Activated T-helper 17 cell treated with anti-CD3 and anti-CD28 coated beads, Interleukin-2, amount 50 U/mL, for 72 hours (primary cell): Measurements from ENCODE around the gene ADAM17. TPM values are rescaled to one million over a fixed set of nuclear protein-coding genes. Genes with fewer than 3 reads are reported as not detected.

ENCODE experiments used
- ATAC-seq: fragments of 150-1000 bp; cut with Tn5 transposase; replicated peaks from 2 replicates; pipeline ENCODE4 v1.10.0; 2021; ENCODE audit warnings: mild to moderate bottlenecking, moderate library complexity
- H3K27ac Mint-ChIP-seq: one replicate; pipeline ENCODE4 v1.8.0; 2022; ENCODE audit warnings: mixed read lengths
- H3K27me3 Mint-ChIP-seq: one replicate; pipeline ENCODE4 v1.8.0; 2022; ENCODE audit warnings: mixed read lengths
- H3K36me3 Mint-ChIP-seq: one replicate; pipeline ENCODE4 v1.8.0; 2022; ENCODE audit warnings: low read depth, mild to moderate bottlenecking, mixed read lengths
- H3K4me1 Mint-ChIP-seq: one replicate; pipeline ENCODE4 v1.8.0; 2022; ENCODE audit warnings: mixed read lengths
- H3K4me3 Mint-ChIP-seq: one replicate; pipeline ENCODE4 v1.8.0; 2022; ENCODE audit warnings: mild to moderate bottlenecking, mixed read lengths
- H3K9me3 Mint-ChIP-seq: one replicate; pipeline ENCODE4 v1.8.0; 2022; ENCODE audit warnings: mixed read lengths
- total RNA-seq, 2 donors: library from RNA; stranded (reverse); gene quantifications; one replicate each; pipeline ENCODE4 v1.2.3, GENCODE V29; 2022

The ADAM17 gene
- total RNA-seq, 2 donors from 2014 or later, result 22.7 to 31.2 TPM

GRCh38 chr2:9461079-9461478, 94.6 kb downstream of the ADAM17 start:
- Mint-ChIP-seq H3K36me3 (peaks cover 76% of the 10 kb centered on the region), H3K4me1 (peaks cover 10% of the 10 kb centered on the region), H3K4me3 (no peak overlapping the region), H3K27ac (no peak overlapping the region), H3K9me3 (no peaks in the 10 kb centered on the region), H3K27me3 (no peaks in the 10 kb centered on the region)
- no peak for ATAC-seq

- no peaks in the 10 kb centered on the region for H3K27me3 Mint-ChIP-seq
- H3K4me3 Mint-ChIP-seq, result no peak overlapping the region
- H3K4me1 Mint-ChIP-seq, result peaks cover 10% of the 10 kb centered on the region
- no peaks in the 10 kb centered on the region for H3K9me3 Mint-ChIP-seq
- peaks cover 82% of the 10 kb centered on the region for H3K36me3 Mint-ChIP-seq
- no peak overlapping the region for H3K27ac Mint-ChIP-seq
- ATAC-seq, result no peak
These were observed 95.1 kb downstream of the ADAM17 start for GRCh38 chr2:9460441-9461017.

GRCh38 chr2:9451231-9451630, 104.4 kb downstream of the ADAM17 start:
- H3K9me3 Mint-ChIP-seq, result no peaks in the 10 kb centered on the region
- H3K27me3 Mint-ChIP-seq, result no peaks in the 10 kb centered on the region
- H3K27ac Mint-ChIP-seq, result no peak overlapping the region
- no peak for ATAC-seq
- peaks cover 76% of the 10 kb centered on the region for H3K36me3 Mint-ChIP-seq
- no peak overlapping the region for H3K4me3 Mint-ChIP-seq
- no peaks in the 10 kb centered on the region for H3K4me1 Mint-ChIP-seq

- Mint-ChIP-seq H3K4me1 (peaks cover 10% of the 10 kb centered on the region), H3K36me3 (peaks cover 81% of the 10 kb centered on the region), H3K27ac (peak overlapping the region; percentile 75)
These were observed 110.5 kb downstream of the ADAM17 start for GRCh38 chr2:9445089-9445488.

GRCh38 chr2:9443526-9443925, 112.1 kb downstream of the ADAM17 start:
- Mint-ChIP-seq H3K27me3 (no peaks in the 10 kb centered on the region), H3K36me3 (peaks cover 80% of the 10 kb centered on the region), H3K9me3 (no peaks in the 10 kb centered on the region), H3K4me1 (peaks cover 10% of the 10 kb centered on the region), H3K4me3 (no peak overlapping the region), H3K27ac (no peak overlapping the region)
- ATAC-seq, result no peak

More at GRCh38 chr2:9445089-9445488, 110.5 kb downstream of the ADAM17 start:
- peak overlapping the region; percentile 51 for H3K4me3 Mint-ChIP-seq
- ATAC-seq, result peak; percentile 92
- no peaks in the 10 kb centered on the region for H3K27me3 Mint-ChIP-seq
- no peaks in the 10 kb centered on the region for H3K9me3 Mint-ChIP-seq

- Mint-ChIP-seq H3K27ac (no peak overlapping the region), H3K36me3 (peaks cover 87% of the 10 kb centered on the region)
These were observed 114.1 kb downstream of the ADAM17 start for GRCh38 chr2:9441556-9441955.

GRCh38 chr2:9440058-9440727, 115.4 kb downstream of the ADAM17 start:
- Mint-ChIP-seq H3K27me3 (no peaks in the 10 kb centered on the region), H3K4me1 (peaks cover 5% of the 10 kb centered on the region)

More at GRCh38 chr2:9441556-9441955, 114.1 kb downstream of the ADAM17 start:
- Mint-ChIP-seq H3K4me1 (peaks cover 10% of the 10 kb centered on the region), H3K9me3 (no peaks in the 10 kb centered on the region), H3K4me3 (no peak overlapping the region), H3K27me3 (no peaks in the 10 kb centered on the region)
- ATAC-seq, result no peak

GRCh38 chr2:9439536-9439935, 116.1 kb downstream of the ADAM17 start:
- no peaks in the 10 kb centered on the region for H3K9me3 Mint-ChIP-seq
- H3K27me3 Mint-ChIP-seq, result no peaks in the 10 kb centered on the region
- peaks cover 88% of the 10 kb centered on the region for H3K36me3 Mint-ChIP-seq
- H3K4me3 Mint-ChIP-seq, result no peak overlapping the region
- H3K4me1 Mint-ChIP-seq, result no peaks in the 10 kb centered on the region
- H3K27ac Mint-ChIP-seq, result no peak overlapping the region
- ATAC-seq, result no peak

More at GRCh38 chr2:9440058-9440727, 115.4 kb downstream of the ADAM17 start:
- Mint-ChIP-seq H3K4me3 (no peak overlapping the region), H3K36me3 (peaks cover 88% of the 10 kb centered on the region), H3K9me3 (no peaks in the 10 kb centered on the region), H3K27ac (no peak overlapping the region)
- ATAC-seq, result no peak

Other genes with a start within 250 kb of the ADAM17 start
- 100 to 1,000 TPM; 109 to 310 TPM for gene ITGB1BP1, start 132.3 kb downstream of the ADAM17 start, total RNA-seq
- gene CPSF3, start 132.2 kb downstream of the ADAM17 start, total RNA-seq, result 10 to 100 TPM; 34.5 to 53.8 TPM
- 10 to 100 TPM; 61.2 to 65.1 TPM for gene IAH1, start 81.3 kb downstream of the ADAM17 start, total RNA-seq
- gene YWHAQ, start 75.2 kb upstream of the ADAM17 start, total RNA-seq, result 100 to 1,000 TPM; 283 TPM